Renal pelvis (tissue), 4 donors: ENCODE data around the gene SLC36A1. TPM values are rescaled to one million over a fixed set of nuclear protein-coding genes. Genes with fewer than 3 reads are reported as not detected.

Experiments
- DNase-seq: peaks from one replicate; pipeline ENCODE4 v3.0.0-alpha.2; 2013
- polyA plus RNA-seq, 3 donors: library from polyadenylated mRNA; unstranded; fragments of 120-200 nt; gene quantifications; one replicate each; pipeline ENCODE4 v1.2.1, GENCODE V29; 2013; ENCODE audit not compliant: insufficient read length in 3 of 3

Gene SLC36A1
- polyA plus RNA-seq, 3 donors = 7.3 to 13.0 (median 10.0) TPM

GRCh38 chr5:151449297-151449696 lies 1.9 kb downstream of the SLC36A1 start:
- DNase-seq = no peak

DNA sequence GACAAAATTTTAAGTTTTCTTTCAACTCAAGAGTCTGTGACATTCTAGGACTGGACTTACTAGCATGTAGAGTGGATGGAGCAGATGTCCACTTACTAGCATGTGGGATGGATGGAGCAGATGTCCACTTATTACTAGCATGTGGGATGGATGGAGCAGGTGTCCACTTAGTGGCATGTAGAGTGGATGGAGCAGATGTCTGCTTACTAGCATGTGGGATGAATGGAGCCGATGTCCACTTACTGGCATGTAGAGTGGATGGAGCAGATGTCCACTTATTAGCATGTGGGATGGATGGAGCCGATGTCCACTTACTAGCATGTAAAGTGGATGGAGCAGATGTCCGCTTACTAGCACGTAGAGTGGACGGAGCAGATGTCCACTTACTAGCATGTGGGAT lies 2.4 kb downstream of the SLC36A1 start:
- DNase-seq = no peak

DNA sequence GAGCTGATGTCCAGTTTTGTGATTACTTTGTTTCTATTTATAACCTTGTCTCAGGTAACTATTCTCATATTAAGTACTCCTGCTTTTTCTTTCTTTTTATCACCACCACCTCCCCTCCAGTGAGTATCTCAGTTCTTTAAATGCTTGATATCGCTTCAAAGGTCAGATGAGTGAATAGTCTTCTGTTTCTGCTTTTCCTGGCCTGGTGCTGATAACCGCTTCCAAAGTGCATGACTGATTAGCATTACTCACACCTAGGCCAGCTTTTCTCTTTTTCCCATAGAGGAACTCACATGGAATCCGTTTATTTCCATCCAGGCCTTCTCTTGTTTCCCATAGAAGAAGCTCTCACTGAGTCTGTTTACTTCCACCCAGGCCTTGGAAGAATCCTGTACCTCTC lies 3.2 kb downstream of the SLC36A1 start:
- no peak for DNase-seq

GRCh38 chr5:151451626-151452520 lies 4.5 kb downstream of the SLC36A1 start:
- peak; percentile 20 for DNase-seq

GRCh38 chr5:151454166-151454565 lies 6.8 kb downstream of the SLC36A1 start:
- no peak for DNase-seq

DNA sequence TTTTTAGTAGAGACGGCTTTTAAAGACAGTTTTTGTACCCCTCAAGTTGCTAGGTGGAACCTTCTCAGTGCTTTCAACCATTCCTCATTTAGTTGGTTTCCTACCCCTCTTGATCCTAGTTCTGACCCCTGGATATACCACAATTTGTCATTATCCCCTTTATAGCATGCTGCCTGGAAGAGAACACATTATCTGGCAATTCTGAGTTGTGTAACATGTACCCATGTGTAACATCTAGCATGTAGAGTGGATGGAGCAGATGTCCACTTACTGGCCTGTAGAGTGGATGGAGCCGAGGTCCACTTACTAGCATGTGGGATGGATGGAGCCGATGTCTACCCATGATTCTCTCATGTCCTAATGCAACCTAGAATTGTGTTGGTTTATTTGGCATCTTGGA lies 7.5 kb downstream of the SLC36A1 start:
- DNase-seq = no peak

GRCh38 chr5:151456321-151456940 lies 9.0 kb downstream of the SLC36A1 start:
- DNase-seq = no peak

DNA sequence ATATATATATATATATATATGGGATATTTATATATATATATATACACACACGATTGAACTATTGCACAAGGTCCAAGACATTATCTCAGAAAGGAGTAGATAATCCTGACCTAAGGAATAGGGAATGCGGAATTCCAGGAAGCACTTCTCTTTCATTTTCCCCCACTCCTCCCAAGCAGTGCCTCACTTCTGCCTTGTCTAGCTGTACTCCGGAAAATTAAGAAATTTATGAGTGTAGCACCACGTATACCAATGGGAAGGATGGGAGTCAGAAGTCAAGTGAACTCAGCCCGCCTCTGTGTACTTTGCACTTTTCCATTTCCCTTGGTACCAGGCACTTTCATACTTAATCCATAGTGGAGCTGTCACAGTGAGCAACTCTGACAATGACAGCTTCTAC lies 10.9 kb downstream of the SLC36A1 start:
- no peak for DNase-seq

GRCh38 chr5:151459680-151460324 lies 12.4 kb downstream of the SLC36A1 start:
- DNase-seq = peak; percentile 20

DNA sequence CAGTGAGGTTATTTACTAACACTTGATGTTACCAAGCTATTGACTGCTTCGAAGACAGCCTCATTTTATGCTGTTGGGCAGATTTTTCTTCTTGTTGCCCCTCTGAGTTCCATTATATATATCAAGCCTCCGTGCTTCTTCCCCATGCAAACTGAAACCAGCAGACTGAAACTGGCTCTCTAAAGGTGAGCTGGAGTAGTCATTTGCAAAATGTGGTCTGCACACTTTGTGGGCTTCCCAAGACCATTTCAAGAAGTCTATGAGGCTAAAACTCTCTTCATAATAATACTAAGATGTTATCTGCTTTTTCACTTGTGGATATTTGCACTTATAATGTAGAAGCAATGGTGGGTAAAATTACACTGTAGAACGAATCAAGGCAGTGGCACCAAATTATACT lies 13.9 kb downstream of the SLC36A1 start:
- DNase-seq = no peak

GRCh38 chr5:151463137-151464029 lies 16.0 kb downstream of the SLC36A1 start:
- no peak for DNase-seq

DNA sequence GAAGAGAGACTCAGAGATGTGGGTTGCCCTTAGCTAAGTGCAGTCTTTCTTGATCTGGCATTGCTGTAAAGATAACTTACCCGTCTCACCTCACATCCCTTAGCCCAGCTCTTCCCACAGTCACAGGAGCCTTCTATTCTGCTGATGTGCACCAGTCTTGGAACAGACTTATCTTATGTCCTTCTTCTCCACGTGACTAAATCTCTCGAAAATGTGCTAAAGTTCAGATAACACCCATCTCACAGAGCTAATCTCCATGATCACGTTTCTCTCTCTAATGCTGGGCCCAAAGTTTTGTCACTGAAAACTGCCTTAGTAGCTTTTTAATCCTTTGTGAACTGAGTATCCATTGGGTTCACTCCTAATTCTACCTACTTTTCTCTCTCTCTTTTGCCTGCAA lies 16.7 kb downstream of the SLC36A1 start:
- DNase-seq = no peak

GRCh38 chr5:151465476-151465875 lies 18.1 kb downstream of the SLC36A1 start:
- DNase-seq = no peak

DNA sequence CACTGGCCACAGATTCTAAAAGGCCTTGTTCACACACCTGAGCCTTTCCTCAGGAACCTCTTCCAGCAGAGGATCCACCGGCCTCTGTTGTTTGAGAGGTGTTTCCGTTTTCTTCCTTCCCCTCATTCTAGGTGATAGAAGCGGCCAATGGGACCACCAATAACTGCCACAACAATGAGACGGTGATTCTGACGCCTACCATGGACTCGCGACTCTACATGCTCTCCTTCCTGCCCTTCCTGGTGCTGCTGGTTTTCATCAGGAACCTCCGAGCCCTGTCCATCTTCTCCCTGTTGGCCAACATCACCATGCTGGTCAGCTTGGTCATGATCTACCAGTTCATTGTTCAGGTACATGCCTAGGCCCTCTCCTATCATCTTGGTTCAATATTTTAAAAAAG lies 20.2 kb downstream of the SLC36A1 start:
- DNase-seq = no peak

DNA sequence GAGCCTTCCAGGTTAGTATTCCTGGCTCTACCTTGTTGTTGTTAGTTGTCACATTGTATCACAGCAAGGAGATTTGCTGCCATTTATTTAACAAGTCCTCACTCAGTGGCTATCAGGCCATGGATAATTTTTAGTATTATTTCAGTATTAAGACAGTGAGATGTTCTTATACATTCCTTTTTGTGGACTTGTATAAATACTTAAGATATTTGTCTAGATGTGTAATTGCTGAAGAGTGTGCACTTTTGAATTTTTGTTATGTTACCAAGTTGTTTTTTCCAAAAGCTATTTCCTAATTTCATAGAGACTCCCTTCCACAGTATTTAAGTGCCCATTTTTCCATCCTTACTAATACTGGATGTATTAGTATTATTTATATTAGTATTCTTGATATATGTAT lies 22.0 kb downstream of the SLC36A1 start:
- DNase-seq = no peak

DNA sequence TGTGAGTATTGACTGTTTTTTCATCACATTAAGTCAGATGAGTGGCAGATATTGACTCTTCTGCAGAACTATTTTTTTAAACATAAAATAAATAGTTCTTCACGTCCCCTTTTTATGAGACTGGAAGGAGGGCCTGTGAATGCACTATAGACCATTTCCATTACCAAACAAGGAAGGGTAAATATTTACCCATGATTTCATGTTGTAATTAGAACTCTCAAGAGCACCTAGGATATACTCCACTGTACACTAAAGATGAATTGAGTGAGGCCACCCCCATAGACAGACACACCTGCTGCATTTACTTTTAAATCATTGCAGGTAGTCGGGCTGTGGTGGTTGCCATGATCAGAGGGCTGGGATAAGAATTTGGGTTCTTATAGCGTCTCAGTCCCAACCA lies 22.6 kb downstream of the SLC36A1 start:
- no peak for DNase-seq

DNA sequence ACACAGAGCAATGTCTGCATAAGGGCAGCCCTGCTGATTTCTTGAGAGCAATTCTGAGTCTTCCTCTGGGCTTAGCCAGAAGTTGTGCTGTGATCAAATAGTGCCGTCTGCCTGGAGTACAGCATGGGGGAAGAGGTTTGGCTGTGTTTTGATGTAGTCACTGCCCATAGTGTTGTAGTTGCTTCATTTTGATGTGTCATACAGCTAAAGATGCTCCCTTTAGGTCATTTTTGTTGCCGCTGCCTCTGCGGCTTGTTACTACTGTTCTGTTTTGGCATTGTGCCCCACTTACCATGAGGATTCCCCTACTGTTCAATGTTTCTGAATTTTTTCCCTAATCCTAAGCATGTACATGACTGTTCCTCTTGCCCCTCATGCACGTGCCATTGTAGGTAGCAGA lies 23.0 kb downstream of the SLC36A1 start:
- no peak for DNase-seq

- DNase-seq = no peak
These were observed 23.9 kb downstream of the SLC36A1 start for GRCh38 chr5:151471276-151471675.

DNA sequence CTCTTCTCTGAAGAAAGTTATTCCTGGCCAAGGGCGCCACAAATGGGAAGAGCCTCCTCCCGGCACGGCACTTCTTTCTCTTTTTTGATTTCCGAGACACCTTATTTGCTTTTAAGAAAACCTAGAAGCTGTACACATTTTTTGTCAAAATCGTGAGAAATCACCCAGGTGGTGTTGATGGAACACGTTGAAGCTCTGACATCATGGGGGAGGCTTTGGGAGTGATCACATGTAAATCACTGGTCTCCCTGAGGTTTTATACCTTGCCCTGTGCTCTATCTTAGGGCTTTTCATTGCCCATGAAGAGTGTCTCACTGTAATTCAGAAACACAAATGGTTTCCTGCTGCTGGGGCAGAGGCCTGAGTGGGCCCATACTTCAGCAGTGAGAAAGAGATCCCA lies 27.4 kb downstream of the SLC36A1 start:
- DNase-seq = no peak

GRCh38 chr5:151475388-151475787 lies 28.0 kb downstream of the SLC36A1 start:
- DNase-seq = no peak

DNA sequence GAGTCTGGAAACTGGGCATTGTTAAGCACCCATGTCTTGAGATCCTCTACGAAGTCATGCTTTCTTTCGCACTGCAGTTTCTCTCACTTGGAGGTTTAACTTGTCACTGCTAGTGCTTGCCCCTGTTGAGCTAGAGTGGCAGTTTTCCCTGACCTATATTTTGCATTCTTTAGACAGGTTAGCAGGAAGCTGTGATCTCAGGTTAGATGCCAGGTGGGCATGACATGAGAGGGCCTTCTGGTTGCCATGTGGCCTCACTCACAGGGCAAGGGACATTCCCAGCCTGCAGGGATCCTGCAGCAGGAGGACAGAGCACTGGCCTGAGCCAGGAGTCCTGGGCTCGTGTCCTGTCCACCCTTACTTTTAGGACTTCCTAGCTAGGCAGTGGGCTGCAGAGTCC lies 28.6 kb downstream of the SLC36A1 start:
- DNase-seq = no peak

- no peak for DNase-seq
These were observed 29.7 kb downstream of the SLC36A1 start for GRCh38 chr5:151477101-151477500.
